ENCODE measurements around the gene ZNF302.
"Not testable (repeated sequence)": the region's sequence is repeated elsewhere in the genome, so short reads cannot be mapped to it uniquely, and the experiment has no call there.

ZNF302 gene

DNA sequence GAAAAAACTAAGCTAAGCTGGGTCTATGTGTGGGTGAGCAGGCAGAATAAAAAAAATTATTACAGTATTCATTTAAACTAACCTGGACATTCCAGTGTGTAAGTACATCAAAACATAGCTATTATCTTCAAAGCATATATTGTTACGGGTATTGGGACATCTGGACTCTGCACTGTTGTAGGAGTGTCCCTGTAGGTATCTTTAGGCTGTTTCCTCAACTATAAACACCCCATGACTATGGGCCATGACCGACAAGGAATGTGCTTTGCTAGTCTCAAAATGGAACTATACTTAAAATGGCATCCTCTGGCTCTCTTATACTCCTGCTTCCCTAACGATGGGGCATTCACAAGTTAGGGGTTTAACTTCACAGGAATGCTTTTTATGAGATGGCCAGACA lies 3.9 kb upstream of the ZNF302 start:
- no peak for DNase-seq

DNA sequence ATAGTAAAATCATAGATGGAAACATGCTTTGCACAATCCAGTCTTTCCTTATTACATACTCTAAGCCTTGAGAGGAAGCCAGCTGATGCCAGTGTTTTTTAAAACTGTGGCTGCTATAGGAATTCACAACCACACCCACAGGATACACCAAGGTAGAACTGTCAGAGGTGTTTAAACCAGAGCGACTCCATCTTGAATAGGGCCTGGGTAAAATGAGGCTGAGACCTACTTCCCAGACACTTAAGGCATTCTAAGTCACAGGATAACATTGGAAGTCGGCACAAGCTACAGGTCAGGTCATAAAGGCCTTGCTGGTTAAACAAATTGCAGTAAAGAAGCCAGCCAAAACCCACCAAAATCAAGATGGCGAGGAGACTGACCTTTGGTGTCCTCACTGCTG lies 2.2 kb upstream of the ZNF302 start:
- DNase-seq = no peak

DNA sequence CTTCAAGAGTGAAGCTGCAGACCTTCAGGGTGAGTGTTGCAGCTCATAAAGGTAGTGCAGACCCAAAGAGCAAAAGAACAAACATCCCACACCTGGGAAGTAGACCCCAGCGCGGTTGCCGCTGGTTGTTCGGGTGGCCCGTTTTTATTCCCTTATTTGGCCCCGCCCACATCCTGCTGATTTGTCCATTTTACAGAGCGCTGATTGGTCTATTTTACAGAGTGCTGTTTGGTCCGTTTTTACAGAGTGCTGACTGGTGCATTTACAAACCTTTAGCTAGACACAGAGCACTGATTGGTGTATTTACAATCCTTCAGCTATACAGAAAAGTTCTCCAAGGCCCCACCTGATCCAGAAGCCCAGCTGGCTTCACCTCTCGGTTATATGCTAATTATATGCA lies 1.6 kb upstream of the ZNF302 start:
- DNase-seq = no peak

DNA sequence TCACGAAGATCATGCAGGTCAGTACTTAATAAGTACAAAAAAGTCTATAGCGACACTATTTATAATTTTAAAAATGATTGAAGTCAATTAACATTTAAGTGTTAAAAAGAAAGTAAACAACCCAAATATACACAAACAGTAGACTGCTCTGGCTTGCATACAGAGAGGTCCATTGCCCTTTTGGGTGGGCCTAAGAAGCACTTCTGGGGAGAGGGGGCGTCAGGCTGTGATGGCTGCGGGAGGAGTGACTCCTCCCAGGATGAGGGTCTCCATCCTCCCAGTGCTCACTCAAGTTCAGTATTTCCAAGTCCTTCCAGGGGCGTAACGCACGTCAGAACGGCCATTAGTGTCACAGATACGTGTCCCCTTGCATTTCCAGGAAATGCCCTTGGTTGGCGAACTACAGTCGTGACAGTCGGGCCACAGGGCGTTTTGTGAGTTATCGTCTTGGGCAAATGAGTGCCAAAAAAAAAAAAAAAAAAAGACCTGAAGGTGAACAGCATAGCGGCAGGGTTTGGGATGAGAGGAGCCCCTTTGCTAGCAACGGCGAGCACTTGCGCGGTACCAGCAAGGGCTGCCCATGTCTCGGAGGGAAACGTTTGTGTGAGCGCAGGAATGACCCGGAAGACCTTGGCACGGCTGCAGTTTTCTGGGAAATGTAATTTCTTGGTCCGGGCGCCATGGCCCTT lies 637 bp upstream of the ZNF302 start, which contains the start of gene SCGB2B2:
SCGB2B2 (minus strand) TSS at position 463 of the 689 bp plus-strand sequence. CDS start 82,596 bp downstream, outside the sequence.
- DNase-seq = peak; percentile 87

DNA sequence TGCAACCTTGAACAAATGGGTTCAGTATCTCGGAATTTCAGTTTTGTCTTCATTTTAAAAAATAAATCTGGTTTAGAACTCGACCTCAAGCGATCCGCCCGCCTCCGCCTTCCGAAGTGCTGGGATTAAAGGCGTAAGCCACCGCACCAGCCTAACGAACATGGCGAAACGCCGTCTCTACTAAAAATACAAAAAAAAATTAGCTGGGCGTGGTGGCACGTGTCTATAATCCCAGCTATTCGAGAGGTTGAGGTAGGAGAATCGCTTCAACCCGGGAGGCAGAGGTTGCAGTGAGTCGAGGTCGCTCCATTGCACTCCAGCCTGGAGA lies 571 bp downstream of the ZNF302 start:
- DNase-seq = no peak

DNA sequence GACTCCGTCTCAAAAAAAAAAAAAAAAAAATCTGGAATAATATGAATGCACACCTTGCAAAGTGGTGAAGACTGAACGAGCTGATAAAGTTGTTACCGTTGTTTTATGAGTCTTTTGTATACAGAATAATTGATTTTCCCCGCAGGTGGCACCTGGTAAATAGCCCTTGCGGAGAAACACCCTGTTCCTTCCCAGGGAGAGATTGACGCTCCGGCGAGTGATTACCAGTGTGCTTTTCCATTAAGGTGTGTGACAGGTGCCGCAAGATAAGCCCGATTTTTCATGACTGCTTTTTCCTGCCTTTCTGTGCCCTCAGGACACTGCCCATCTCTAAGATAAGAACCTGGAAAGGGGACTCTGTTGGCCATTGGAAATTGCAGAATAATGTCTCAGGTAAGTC lies 943 bp downstream of the ZNF302 start:
- no peak for DNase-seq

DNA sequence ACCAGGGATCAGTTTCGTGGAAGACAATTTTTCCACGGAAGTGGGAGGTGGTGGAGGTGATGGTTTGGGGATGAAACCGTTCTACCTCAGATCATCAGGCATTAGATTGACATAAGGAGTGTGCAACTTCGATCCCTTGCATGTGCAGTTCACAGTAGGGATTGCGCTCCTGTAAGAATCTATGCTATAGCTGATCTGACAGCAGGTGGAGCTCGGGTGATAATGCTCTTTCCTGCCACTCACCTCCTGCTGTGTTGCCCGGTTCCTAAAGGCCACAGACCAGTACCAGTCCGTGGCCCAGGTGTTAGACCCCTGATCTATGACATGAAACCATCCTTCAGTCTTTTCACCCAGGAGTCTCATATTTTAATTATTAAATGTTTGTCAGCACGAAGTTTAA lies 4.0 kb downstream of the ZNF302 start:
- no peak for DNase-seq

- DNase-seq = not testable (repeated sequence)
Observed at GRCh38 chr19:34685266-34685665, 7.8 kb downstream of the ZNF302 start.

DNA sequence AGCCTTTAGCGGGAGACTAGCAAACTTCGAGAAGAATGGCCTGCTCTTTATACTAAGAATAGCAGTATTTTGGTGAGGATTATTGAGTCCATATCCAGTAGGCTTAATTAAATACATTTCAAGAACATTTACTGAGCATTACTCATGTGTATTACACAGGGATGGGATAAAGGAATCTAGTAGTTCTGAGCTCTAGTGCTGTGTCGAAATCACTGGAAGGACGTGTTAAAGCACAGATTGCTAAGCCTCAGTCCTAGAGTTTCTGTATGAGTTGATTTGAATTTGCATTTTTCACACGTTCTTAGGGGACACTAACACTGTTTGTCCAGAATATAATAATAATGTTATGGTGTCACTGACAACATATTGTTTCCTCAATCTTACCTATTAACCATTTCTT lies 9.0 kb downstream of the ZNF302 start:
- DNase-seq = no peak

DNA sequence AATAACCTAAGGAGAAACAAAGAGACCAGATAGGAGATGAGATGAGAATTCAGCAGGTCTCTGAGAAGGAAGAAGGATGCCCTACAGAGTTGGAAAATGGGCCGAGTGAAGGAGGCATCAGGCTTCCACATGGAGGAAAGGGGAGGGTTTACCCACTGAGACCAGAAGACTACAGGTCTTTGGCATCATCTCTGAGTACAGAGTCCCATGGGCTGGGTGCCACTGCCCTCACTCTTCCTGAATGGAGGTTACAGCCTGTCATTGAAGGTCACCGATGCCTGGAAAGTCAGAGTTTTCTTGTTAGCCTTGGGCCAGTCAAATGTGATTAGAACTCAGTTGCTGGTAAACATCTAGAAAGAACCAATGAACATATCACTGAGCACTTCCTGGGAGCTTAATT lies 9.9 kb downstream of the ZNF302 start:
- no peak for DNase-seq

DNA sequence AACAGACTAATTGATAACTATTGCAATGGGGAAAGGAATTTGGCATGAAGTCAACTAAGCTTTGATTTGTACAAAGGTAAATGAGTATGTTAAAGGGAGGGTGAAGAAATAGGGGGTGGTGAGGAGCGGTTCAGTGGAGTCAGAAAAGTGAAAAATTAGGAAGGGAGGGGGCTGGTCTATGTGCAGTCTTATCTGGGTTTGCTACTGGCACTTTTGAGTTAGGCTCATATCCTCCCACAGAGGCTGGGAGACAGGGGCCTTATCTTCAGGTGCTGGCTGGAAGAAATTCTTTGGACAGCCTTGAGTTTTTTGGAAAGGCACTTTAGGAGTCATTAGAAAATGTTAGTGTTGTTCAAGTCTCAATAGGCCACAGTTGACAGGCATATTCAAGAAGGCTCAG lies 11.1 kb downstream of the ZNF302 start:
- DNase-seq = no peak

- no peak for DNase-seq
Observed at GRCh38 chr19:34690372-34690771, 12.9 kb downstream of the ZNF302 start.

- DNase-seq = no peak
Observed at GRCh38 chr19:34692549-34692948, 15.1 kb downstream of the ZNF302 start.

- no peak for DNase-seq
Observed at GRCh38 chr19:34707661-34708060, 30.2 kb downstream of the ZNF302 start.

DNA sequence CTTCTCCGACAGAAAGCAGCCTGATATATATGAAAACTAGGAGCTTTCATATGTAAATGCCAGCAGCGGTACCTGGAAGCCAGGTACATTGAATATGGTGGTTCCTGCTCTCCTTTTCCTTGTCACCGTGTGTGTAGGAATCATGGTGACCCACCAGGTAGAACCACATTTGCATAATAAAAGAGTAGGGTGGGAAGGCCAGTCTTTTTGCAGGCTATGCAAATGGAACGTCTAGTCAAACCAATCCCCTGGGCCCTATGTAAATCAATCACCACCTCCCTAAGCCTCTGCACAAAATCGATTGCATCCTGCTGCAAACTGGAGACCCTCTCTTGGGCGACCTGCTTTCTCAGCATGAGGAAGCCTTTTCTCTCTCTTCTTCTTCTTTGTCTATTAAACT lies 34.4 kb downstream of the ZNF302 start:
- no peak for DNase-seq

DNA sequence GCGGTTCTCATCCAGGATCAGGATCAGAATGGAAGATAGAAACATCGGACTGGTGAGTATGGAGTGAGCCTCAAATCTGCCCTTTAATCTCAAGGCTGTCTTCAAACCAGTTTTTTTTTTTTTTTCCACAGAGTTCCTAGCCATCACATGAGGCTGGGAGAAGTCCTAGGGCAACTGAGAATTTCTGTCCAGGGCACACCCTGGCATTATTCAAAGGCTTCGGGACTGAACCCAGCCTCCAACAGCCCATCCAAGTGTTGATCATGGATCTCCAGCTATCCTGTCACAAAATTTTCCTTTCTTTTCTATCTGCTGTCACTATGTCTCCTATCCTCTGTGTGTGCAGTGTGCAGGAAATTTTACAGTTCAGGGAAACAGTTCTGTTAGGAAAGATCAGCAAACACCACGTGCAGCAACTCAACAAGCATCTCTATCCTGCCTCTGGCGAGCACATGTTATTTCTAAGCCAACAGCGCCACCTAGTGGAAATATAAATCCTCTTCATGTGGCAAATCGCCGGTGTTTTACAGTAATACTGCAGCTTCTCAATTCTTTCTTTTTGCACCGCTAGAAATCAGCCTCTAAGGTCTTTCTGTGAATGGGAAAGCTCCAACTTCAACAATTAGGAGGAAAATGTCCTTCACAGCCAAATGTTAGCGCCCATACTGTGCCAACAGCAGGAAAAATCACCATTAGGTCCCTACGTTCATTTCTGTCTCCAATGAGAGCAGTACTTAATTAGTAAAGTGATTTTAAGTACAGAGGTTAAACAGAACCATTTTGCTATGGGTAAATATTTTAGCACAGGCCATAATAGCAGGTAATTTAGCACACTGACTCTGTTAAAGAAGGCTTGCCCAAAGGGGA lies 35.1 kb downstream of the ZNF302 start:
- DNase-seq = peak; percentile 68

- no peak for DNase-seq
Observed at GRCh38 chr19:34713262-34713637, 35.8 kb downstream of the ZNF302 start.

- DNase-seq = no peak
Observed at GRCh38 chr19:34715357-34715756, 37.9 kb downstream of the ZNF302 start.

- DNase-seq = no peak
Observed at GRCh38 chr19:34722353-34722752, 44.9 kb downstream of the ZNF302 start.

- DNase-seq = no peak
Observed at GRCh38 chr19:34725400-34725799, 47.9 kb downstream of the ZNF302 start.

DNA sequence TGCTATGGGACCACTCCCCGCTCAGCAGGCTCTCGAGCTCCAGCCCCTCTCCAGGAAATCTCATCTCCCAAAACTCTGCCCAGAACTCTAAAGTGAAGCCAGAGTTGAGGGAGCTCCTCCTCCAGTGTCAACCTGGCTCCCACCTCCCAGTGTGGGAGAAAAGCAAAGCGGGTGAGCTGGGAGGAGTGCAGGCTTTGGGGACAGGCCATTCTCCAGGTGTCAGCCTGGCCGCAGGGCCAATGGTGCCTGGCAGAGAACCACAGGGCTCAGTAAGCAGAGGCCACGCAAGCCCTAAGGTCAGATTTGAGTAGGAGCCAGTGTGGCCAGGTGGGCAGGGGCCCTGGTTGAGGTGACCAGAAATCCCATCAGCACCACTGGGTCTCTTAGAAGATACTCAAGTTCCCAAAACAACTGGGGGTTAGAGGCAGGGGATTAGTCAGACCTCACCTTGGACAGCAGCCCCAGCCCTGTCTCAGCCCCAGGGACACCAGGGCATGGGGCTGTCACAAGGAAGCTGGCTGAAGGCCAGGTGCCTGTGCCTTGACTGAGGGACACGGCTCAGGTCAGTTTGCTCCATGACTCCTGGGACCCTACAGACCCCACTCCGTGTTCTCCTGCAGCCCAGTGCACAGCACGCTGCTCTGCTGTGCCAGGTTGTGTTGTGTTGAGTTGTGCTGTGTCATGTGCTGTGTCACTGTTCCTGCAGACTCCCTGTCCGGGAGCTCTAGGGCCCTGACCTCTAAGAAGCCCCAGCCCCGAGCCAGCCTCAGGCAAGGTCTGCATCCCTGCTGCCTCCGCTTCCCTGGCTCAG lies 53.7 kb downstream of the ZNF302 start:
- no peak for DNase-seq

- DNase-seq = no peak
Observed at GRCh38 chr19:34731964-34732363, 54.5 kb downstream of the ZNF302 start.

GRCh38 chr19:34732612-34733211 lies 55.2 kb downstream of the ZNF302 start:
- no peak for DNase-seq
